ENCODE measurements around the gene CPNE2. TPM values are rescaled to one million over a fixed set of nuclear protein-coding genes. Genes with fewer than 3 reads are reported as not detected.

The CPNE2 gene
- polyA plus RNA-seq, 2 of the 4 experiments (the other 2 are of a cell fraction), result 36.7 TPM

GRCh38 chr16:57145046-57146021 lies 53.0 kb downstream of the CPNE2 start:
- ATAC-seq (no peak; a peak in 1 of 6 replicates), FAIRE-seq (no peak), DNase-seq (ENCODE audit: low read depth in 1 of 2, low spot score in 1 of 2) (no peak)
- no peaks in the 10 kb centered on the region for H3K4me1 ChIP-seq
- ChIA-PET POLR2A (no interaction called here), CTCF (interaction anchor here (0.7 to 1.0 kb wide), 2 partner anchors 26 to 79 kb away, joined by 3 read pairs; no protein-coding TSS in a partner anchor)
- no peak overlapping the region for H3K4me3 ChIP-seq
- WGBS (ENCODE audit: missing lambda C conversion rate), result 84% methylated on average over 11 of the region's 14 CpGs
- no peak overlapping the region for H3K4me2 ChIP-seq
- TF ChIP-seq HDAC2 (IDR thresholded peaks at IDR 0.05) (no peak), SREBF2 (IDR thresholded peaks at IDR 0.05) (no peak), CBX2 (IDR thresholded peaks at IDR 0.05; ENCODE audit: borderline replicate concordance, low read depth) (no peak), RARB (CRISPR knock-in tag; IDR thresholded peaks at IDR 0.05) (no peak), ZSCAN20 (CRISPR knock-in tag; IDR thresholded peaks at IDR 0.05) (no peak), MAX (IDR thresholded peaks at IDR 0.05) (no peak), HEYL (CRISPR knock-in tag; IDR thresholded peaks at IDR 0.05) (no peak), HOXB5 (CRISPR knock-in tag; IDR thresholded peaks at IDR 0.05) (no peak), MAFK (IDR thresholded peaks at IDR 0.05; ENCODE audit: partially characterized antibody) (no peak), RNF2 (IDR thresholded peaks at IDR 0.05; ENCODE audit: borderline replicate concordance, low read depth) (no peak), POLR2AphosphoS2 (conservative IDR thresholded peaks at IDR 0.05; ENCODE audit: low read length) (no peak), MAZ (IDR thresholded peaks at IDR 0.05; ENCODE audit: borderline replicate concordance, low read depth, low read length) (no peak), REST (IDR thresholded peaks at IDR 0.05) (no peak), RAD21 (conservative IDR thresholded peaks at IDR 0.05 in 1 of 2, IDR thresholded peaks at IDR 0.05 in 1 of 2) (no peak), FOSL2 (IDR thresholded peaks at IDR 0.05) (no peak), FOSL2 (CRISPR knock-in tag; IDR thresholded peaks at IDR 0.05) (no peak), CEBPB (IDR thresholded peaks at IDR 0.05) (no peak), KDM5A (IDR thresholded peaks at IDR 0.05) (no peak)
- no peak overlapping the region for H3K27ac ChIP-seq
- no peaks in the 10 kb centered on the region for H3K9me3 ChIP-seq

- POLR2A ChIA-PET, result no interaction called here
Observed at GRCh38 chr16:57146040-57146647, 53.8 kb downstream of the CPNE2 start.

More at GRCh38 chr16:57146040-57146647, 53.8 kb downstream of the CPNE2 start:
- no peaks in the 10 kb centered on the region for H3K4me1 ChIP-seq
- ATAC-seq, result peak; percentile 38 to 50
- CTCF ChIA-PET, result interaction anchor here (1.0 kb wide), 1 partner anchor 27 kb away, joined by 3 read pairs; no protein-coding TSS in a partner anchor
- no peaks in the 10 kb centered on the region for H3K9me3 ChIP-seq
- H3K4me3 ChIP-seq, result no peak overlapping the region
- no peak for DNase-seq (ENCODE audit: low read depth in 1 of 2, low spot score in 1 of 2)
- H3K4me2 ChIP-seq, result no peak overlapping the region
- TF ChIP-seq ESRRA (IDR thresholded peaks at IDR 0.05; ENCODE audit: borderline replicate concordance, low read length) (no peak), CBX2 (IDR thresholded peaks at IDR 0.05; ENCODE audit: borderline replicate concordance, low read depth) (no peak), KDM1A (IDR thresholded peaks at IDR 0.05; ENCODE audit: low read depth) (no peak), HMGXB4 (CRISPR knock-in tag; IDR thresholded peaks at IDR 0.05; ENCODE audit: borderline replicate concordance) (no peak), EP300 (IDR thresholded peaks at IDR 0.05) (no peak), BCL3 (IDR thresholded peaks at IDR 0.05) (no peak)
- 95% methylated on average over 21 of the region's 24 CpGs for WGBS (ENCODE audit: missing lambda C conversion rate)
- no peak for FAIRE-seq
- no peak overlapping the region for H3K27ac ChIP-seq

Measured in A549 (cell line).